Aorta (tissue), 5 donors: ENCODE measurements around the gene RNF6. TPM values are rescaled to one million over a fixed set of nuclear protein-coding genes. Genes with fewer than 3 reads are reported as not detected.

Experiments used
- ATAC-seq: fragments of 200-7000 bp; cut with Tn5 transposase; one replicate; pipeline ENCODE4 v1.9.1; 2022; ENCODE audit warnings: moderate library complexity; ENCODE audit not compliant: low FRiP score
- DNase-seq, 2 donors: peaks; one replicate each; pipeline ENCODE4 v3.0.0-alpha.2; 2020
- H3K27ac ChIP-seq, 2 donors: one replicate each; pipeline ENCODE4 v1.5.1; 2013; ENCODE audit warnings: low read length in 2 of 2, mild to moderate bottlenecking in 2 of 2, moderate library complexity in 2 of 2, control low read depth in 1 of 2, inconsistent platforms in 1 of 2, low read depth in 1 of 2
- H3K27me3 ChIP-seq, 2 donors: one replicate each; pipeline ENCODE4 v1.6.1; 2013; ENCODE audit warnings: control low read depth in 1 of 2, low read length in 1 of 2, mild to moderate bottlenecking in 1 of 2, moderate library complexity in 1 of 2; ENCODE audit not compliant: insufficient read depth in 2 of 2, control insufficient read depth in 1 of 2
- H3K36me3 ChIP-seq, 2 donors: one replicate each; pipeline ENCODE4 v1.6.1; 2013; ENCODE audit warnings: control low read depth in 1 of 2, low read length in 1 of 2, mild to moderate bottlenecking in 1 of 2; ENCODE audit not compliant: insufficient read depth in 2 of 2, control insufficient read depth in 1 of 2
- H3K4me1 ChIP-seq, 2 donors: one replicate each; pipeline ENCODE4 v1.6.1; 2013; ENCODE audit warnings: low read length in 2 of 2, control low read depth in 1 of 2, mild to moderate bottlenecking in 1 of 2, moderate library complexity in 1 of 2; ENCODE audit not compliant: insufficient read depth in 2 of 2, control insufficient read depth in 1 of 2
- H3K4me3 ChIP-seq, 2 donors: one replicate each; pipeline ENCODE4 v1.5.1; 2013; ENCODE audit warnings: low read length in 2 of 2, control low read depth in 1 of 2, mild to moderate bottlenecking in 1 of 2
- H3K9me3 ChIP-seq: one replicate; pipeline ENCODE4 v1.6.1; 2013; ENCODE audit warnings: mild to moderate bottlenecking, low read length; ENCODE audit not compliant: control insufficient read depth
- WGBS, 2 donors: extraction: QIAGEN DNeasy Blood & Tissue Kit; methylation state at CpG; one replicate each; pipeline ENCODE4 v1.1.7; 2013; 5-methylcytosine and 5-hydroxymethylcytosine counted together
- intact Hi-C, 2 donors: fragments of 100-400 bp; cut with DNase I; formaldehyde crosslinking; loops; one replicate each; pipeline versions ENCODE4 v1.14.2 to v1.15.0; 2022
- long read RNA-seq, 2 donors: library from polyadenylated mRNA; unstranded; transcript quantifications; one replicate each; pipeline ENCODE4 v2.0.0, GENCODE V29; 2020 to 2021
- polyA plus RNA-seq, 2 donors: library from polyadenylated mRNA; stranded (reverse); fragments of 200-250 nt; gene quantifications; one replicate each; pipeline ENCODE4 v1.2.3, GENCODE V29; 2013
- total RNA-seq, 2 donors: library from RNA; stranded (reverse); fragmentation: NEBNext Ultra II Directional; extraction: Animal tissue kit (Norgen Biotek cat#: 25700); gene quantifications; one replicate each; pipeline ENCODE4 v1.2.1, GENCODE V29; 2021
- donor health status: healthy with polysubstance abuse.
- donor health status: Bipolar disorder and iron deficiency.
- donor health status: DM: no; HTN: no; CAD: no.
- donor health status: DM: no; HTN: no; CAD: no.
- donor health status: DM: yes; HTN: yes; CAD: no.

Gene RNF6
- total RNA-seq (10 to 100 TPM; 23.2 to 28.9 TPM), polyA plus RNA-seq (10 to 100 TPM; 13.1 to 16.0 TPM)
- long read RNA-seq, donor 1, partial matches to known transcripts = 1 of 14 reads
- long read RNA-seq, donor 1, other reads (novel, unspliced or antisense) = 6 of 14 reads
- long read RNA-seq, donor 2, transcript RNF6-201 (5 exons, 3,282 nt) = minor isoform, 6 of 24 reads
- long read RNA-seq, donor 2, transcript RNF6-203 (5 exons, 3,706 nt) = major isoform, 10 of 24 reads
- long read RNA-seq, donor 2, partial matches to known transcripts = 0 of 24 reads
- long read RNA-seq, donor 2, other reads (novel, unspliced or antisense) = 8 of 24 reads

GRCh38 chr13:26221721-26222519 is at the start of gene RNF6:
RNF6 (minus strand) TSS chr13:26222314; CDS start chr13:26219649, 2,665 bp downstream.
- H3K27me3 ChIP-seq = no peaks in the 10 kb centered on the region
- DNase-seq (peak; percentile 96), ATAC-seq (peak; percentile 100)
- peak within 1 kb of the TSS; percentile 83 to 96 for H3K4me3 ChIP-seq
- WGBS, 2 donors = 0% methylated on average over 61 to 67 of the region's 67 CpGs
- intact Hi-C loops = loop anchor here in 1 of 2 donors (1.0 kb wide), 2 partner anchors 31 to 36 kb away; no protein-coding TSS in a partner anchor
- peaks cover 0 to 3% of the 10 kb centered on the region in 2 donors for H3K36me3 ChIP-seq
- H3K9me3 ChIP-seq = no peaks in the 10 kb centered on the region
- peak within 1 kb of the TSS; percentile 95 for H3K27ac ChIP-seq
- peaks cover 0 to 3% of the 10 kb centered on the region in 2 donors for H3K4me1 ChIP-seq

- no peaks in the 10 kb centered on the region for H3K36me3 ChIP-seq
- intact Hi-C loops = no loop called here
Measured at GRCh38 chr13:26270707-26271106, 48.6 kb upstream of the RNF6 start.

GRCh38 chr13:26266311-26266710 is 44.2 kb upstream of the RNF6 start:
- Histone ChIP-seq H3K36me3 (no peaks in the 10 kb centered on the region), H3K4me1 (peaks cover 0 to 4% of the 10 kb centered on the region in 2 donors), H3K27ac (no peak overlapping the region), H3K9me3 (no peaks in the 10 kb centered on the region), H3K27me3 (no peaks in the 10 kb centered on the region), H3K4me3 (no peak overlapping the region)
- DNase-seq = no peak
- WGBS, 2 donors = 81 to 83% methylated on average over 3 of the region's 3 CpGs
- intact Hi-C loops = no loop called here
- no peak for ATAC-seq

More at GRCh38 chr13:26270707-26271106, 48.6 kb upstream of the RNF6 start:
- Histone ChIP-seq H3K4me3 (no peak overlapping the region), H3K27me3 (no peaks in the 10 kb centered on the region), H3K4me1 (peaks cover 0 to 4% of the 10 kb centered on the region in 2 donors), H3K27ac (no peak overlapping the region), H3K9me3 (no peaks in the 10 kb centered on the region)
- DNase-seq = no peak
- WGBS, 2 donors = 93 to 94% methylated on average over 3 of the region's 3 CpGs
- no peak for ATAC-seq

- H3K9me3 ChIP-seq = no peaks in the 10 kb centered on the region
- no peak for DNase-seq
- no peak for ATAC-seq
- intact Hi-C loops = no loop called here
- WGBS, 2 donors = 97 to 99% methylated on average over 2 of the region's 2 CpGs
- H3K4me1 ChIP-seq = peaks cover 0 to 3% of the 10 kb centered on the region in 2 donors
- no peaks in the 10 kb centered on the region for H3K27me3 ChIP-seq
- H3K36me3 ChIP-seq = no peaks in the 10 kb centered on the region
- H3K4me3 ChIP-seq = no peak overlapping the region
- H3K27ac ChIP-seq = no peak overlapping the region
Measured at GRCh38 chr13:26262156-26262555, 40.0 kb upstream of the RNF6 start.

GRCh38 chr13:26259634-26260033 is 37.5 kb upstream of the RNF6 start:
- Histone ChIP-seq H3K27ac (no peak overlapping the region), H3K4me3 (no peak overlapping the region), H3K36me3 (no peaks in the 10 kb centered on the region), H3K4me1 (no peaks in the 10 kb centered on the region), H3K27me3 (no peaks in the 10 kb centered on the region), H3K9me3 (no peaks in the 10 kb centered on the region)
- intact Hi-C loops = loop anchor here in 1 of 2 donors (10.0 kb wide), 2 partner anchors 75 to 235 kb away; no protein-coding TSS in a partner anchor
- DNase-seq (no peak), ATAC-seq (no peak)
- 81 to 84% methylated on average over 3 of the region's 3 CpGs for WGBS, 2 donors

GRCh38 chr13:26257049-26257448 is 34.9 kb upstream of the RNF6 start:
- no peaks in the 10 kb centered on the region for H3K36me3 ChIP-seq
- WGBS, 2 donors = 70 to 73% methylated on average over 2 of the region's 2 CpGs
- no peak for DNase-seq
- no peak overlapping the region for H3K4me3 ChIP-seq
- no peak for ATAC-seq
- intact Hi-C loops = loop anchor here in 1 of 2 donors (10.0 kb wide), 2 partner anchors 72 to 238 kb away; no protein-coding TSS in a partner anchor
- no peaks in the 10 kb centered on the region for H3K27me3 ChIP-seq
- no peaks in the 10 kb centered on the region for H3K4me1 ChIP-seq
- H3K27ac ChIP-seq = no peak overlapping the region
- H3K9me3 ChIP-seq = no peaks in the 10 kb centered on the region

GRCh38 chr13:26255691-26256277 is 33.7 kb upstream of the RNF6 start:
- DNase-seq (no peak), ATAC-seq (no peak)
- no peaks in the 10 kb centered on the region for H3K9me3 ChIP-seq
- intact Hi-C loops = loop anchor here in 1 of 2 donors (10.0 kb wide), 2 partner anchors 71 to 239 kb away; no protein-coding TSS in a partner anchor
- no peak overlapping the region for H3K27ac ChIP-seq
- H3K4me3 ChIP-seq = peak overlapping the region in 1 of 2 donors; percentile 93
- WGBS, 2 donors = 69 to 80% methylated on average over 10 of the region's 10 CpGs
- no peaks in the 10 kb centered on the region for H3K4me1 ChIP-seq
- H3K36me3 ChIP-seq = no peaks in the 10 kb centered on the region
- no peaks in the 10 kb centered on the region for H3K27me3 ChIP-seq

GRCh38 chr13:26255115-26255514 is 33.0 kb upstream of the RNF6 start:
- no peaks in the 10 kb centered on the region for H3K27me3 ChIP-seq
- H3K4me1 ChIP-seq = no peaks in the 10 kb centered on the region
- DNase-seq (no peak), ATAC-seq (no peak)
- 5% methylated on average over 7 of the region's 7 CpGs for WGBS, 2 donors
- intact Hi-C loops = loop anchor here in 1 of 2 donors (10.0 kb wide), 2 partner anchors 70 to 240 kb away; no protein-coding TSS in a partner anchor
- H3K27ac ChIP-seq = no peak overlapping the region
- H3K9me3 ChIP-seq = no peaks in the 10 kb centered on the region
- peak overlapping the region; percentile 93 to 97 for H3K4me3 ChIP-seq
- no peaks in the 10 kb centered on the region for H3K36me3 ChIP-seq
